ENCODE data around the gene CHL1.

- TF ChIP-seq, protein P1, sequence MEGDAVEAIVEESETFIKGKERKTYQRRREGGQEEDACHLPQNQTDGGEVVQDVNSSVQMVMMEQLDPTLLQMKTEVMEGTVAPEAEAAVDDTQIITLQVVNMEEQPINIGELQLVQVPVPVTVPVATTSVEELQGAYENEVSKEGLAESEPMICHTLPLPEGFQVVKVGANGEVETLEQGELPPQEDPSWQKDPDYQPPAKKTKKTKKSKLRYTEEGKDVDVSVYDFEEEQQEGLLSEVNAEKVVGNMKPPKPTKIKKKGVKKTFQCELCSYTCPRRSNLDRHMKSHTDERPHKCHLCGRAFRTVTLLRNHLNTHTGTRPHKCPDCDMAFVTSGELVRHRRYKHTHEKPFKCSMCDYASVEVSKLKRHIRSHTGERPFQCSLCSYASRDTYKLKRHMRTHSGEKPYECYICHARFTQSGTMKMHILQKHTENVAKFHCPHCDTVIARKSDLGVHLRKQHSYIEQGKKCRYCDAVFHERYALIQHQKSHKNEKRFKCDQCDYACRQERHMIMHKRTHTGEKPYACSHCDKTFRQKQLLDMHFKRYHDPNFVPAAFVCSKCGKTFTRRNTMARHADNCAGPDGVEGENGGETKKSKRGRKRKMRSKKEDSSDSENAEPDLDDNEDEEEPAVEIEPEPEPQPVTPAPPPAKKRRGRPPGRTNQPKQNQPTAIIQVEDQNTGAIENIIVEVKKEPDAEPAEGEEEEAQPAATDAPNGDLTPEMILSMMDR (IDR thresholded peaks at IDR 0.05), result no peak
- no peak for TF ChIP-seq POLR2A (IDR thresholded peaks at IDR 0.05)
These were observed 97.5 kb downstream of the CHL1 start for GRCh38 chr3:294096-294495.

All from body of pancreas (tissue), 4 donors.